Ecto neural progenitor cell (in vitro differentiated cells): Measurements from ENCODE around the gene AKAP6.
A peak's percentile ranks its signal among the peaks of the same experiment; 100 is the strongest.

Source experiments
- DNase-seq: peaks from one replicate; pipeline ENCODE4 v3.0.0-alpha.2; 2018; ENCODE audit warnings: low spot score

The AKAP6 gene, protein sequence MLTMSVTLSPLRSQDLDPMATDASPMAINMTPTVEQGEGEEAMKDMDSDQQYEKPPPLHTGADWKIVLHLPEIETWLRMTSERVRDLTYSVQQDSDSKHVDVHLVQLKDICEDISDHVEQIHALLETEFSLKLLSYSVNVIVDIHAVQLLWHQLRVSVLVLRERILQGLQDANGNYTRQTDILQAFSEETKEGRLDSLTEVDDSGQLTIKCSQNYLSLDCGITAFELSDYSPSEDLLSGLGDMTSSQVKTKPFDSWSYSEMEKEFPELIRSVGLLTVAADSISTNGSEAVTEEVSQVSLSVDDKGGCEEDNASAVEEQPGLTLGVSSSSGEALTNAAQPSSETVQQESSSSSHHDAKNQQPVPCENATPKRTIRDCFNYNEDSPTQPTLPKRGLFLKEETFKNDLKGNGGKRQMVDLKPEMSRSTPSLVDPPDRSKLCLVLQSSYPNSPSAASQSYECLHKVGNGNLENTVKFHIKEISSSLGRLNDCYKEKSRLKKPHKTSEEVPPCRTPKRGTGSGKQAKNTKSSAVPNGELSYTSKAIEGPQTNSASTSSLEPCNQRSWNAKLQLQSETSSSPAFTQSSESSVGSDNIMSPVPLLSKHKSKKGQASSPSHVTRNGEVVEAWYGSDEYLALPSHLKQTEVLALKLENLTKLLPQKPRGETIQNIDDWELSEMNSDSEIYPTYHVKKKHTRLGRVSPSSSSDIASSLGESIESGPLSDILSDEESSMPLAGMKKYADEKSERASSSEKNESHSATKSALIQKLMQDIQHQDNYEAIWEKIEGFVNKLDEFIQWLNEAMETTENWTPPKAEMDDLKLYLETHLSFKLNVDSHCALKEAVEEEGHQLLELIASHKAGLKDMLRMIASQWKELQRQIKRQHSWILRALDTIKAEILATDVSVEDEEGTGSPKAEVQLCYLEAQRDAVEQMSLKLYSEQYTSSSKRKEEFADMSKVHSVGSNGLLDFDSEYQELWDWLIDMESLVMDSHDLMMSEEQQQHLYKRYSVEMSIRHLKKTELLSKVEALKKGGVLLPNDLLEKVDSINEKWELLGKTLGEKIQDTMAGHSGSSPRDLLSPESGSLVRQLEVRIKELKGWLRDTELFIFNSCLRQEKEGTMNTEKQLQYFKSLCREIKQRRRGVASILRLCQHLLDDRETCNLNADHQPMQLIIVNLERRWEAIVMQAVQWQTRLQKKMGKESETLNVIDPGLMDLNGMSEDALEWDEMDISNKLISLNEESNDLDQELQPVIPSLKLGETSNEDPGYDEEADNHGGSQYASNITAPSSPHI (N-terminal part only)

GRCh38 chr14:32329146-32329545 is at the start of gene AKAP6:
Gene AKAP6, plus strand, starts transcription at chr14:32329298. Its CDS starts 104,196 bp downstream, at chr14:32433494.
- no peak for DNase-seq

DNA sequence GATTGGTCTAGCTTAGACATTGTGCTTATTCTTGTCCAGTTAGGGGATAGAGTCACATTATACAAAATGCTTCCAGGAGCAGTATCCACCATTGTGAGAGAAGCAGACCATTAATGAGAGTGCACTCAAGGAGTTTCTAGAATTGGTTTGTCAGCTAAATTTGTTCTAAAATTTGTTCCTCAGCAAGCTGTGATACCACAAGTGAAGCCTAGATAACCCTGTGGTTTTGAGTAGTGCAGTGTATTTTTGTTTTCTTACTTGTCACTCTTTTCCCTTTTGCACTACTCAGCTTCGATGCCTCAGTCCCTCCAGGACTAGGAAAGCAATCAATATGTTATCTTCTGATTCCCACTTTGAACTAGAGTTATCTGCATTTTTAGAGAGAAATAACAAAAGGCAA is 42.5 kb upstream of the AKAP6 start:
- DNase-seq: no peak

- DNase-seq: no peak
Observed at GRCh38 chr14:32296366-32296765, 32.7 kb upstream of the AKAP6 start.

GRCh38 chr14:32298346-32298745 is 30.8 kb upstream of the AKAP6 start:
- no peak for DNase-seq

DNA sequence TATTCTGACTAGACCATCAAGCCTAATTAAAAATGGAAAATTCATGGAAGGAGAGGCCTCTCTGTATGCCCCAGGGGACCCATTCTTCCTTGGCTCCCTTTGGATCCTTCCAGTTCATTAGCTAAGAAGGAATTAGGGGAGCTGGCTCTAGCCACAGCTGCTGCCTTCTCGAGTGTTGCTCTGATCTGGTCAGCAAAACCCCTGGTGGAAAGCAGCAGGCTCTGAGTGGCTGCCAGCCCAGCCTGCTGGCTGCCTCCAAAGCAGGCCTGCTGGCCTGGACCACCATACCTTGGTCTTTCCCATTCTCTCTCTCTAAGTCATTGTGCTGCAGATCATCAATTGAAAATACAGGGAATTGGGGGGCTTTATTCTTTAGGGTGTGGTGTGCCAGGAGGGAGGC is 29.0 kb upstream of the AKAP6 start:
- DNase-seq: peak; percentile 50

- DNase-seq: no peak
Observed at GRCh38 chr14:32303865-32304264, 25.2 kb upstream of the AKAP6 start.

DNA sequence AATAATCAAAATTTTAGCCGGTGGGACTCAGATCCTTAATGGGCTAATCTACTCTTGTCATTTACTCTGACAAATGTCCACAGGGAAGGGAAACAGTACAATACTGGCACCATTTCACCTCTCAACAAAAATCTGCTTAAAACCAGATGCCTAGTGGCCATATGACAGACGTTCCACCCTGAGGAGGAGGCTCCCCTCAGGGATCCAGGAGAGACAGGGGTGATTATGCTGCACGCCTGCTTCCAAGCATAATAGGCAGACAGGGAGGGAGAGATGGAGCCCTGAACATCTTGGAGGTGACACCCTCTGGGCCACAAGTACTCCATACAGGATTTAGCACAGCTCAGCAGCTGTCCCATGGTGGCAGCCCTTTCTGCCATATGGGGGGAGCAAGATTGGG is 24.8 kb upstream of the AKAP6 start:
- DNase-seq: no peak

DNA sequence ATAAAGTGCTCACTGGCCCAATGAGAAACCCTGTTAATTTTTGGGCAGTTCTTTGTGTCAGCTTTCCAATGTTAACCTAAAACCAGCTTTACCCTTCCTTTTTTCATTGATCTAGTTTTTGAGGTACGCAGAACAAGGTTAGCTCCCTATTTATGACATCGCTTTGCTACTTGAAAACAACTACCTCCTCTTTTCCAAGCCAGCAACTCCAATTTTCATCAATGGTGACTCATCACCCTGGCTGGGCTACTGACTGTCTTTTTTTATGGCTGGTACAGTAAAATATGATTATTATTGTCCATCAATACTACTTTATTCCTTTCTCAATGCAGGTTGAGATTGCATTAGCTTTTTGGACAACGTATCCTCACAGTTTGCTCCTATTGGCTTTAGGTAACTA is 22.5 kb upstream of the AKAP6 start:
- no peak for DNase-seq

DNA sequence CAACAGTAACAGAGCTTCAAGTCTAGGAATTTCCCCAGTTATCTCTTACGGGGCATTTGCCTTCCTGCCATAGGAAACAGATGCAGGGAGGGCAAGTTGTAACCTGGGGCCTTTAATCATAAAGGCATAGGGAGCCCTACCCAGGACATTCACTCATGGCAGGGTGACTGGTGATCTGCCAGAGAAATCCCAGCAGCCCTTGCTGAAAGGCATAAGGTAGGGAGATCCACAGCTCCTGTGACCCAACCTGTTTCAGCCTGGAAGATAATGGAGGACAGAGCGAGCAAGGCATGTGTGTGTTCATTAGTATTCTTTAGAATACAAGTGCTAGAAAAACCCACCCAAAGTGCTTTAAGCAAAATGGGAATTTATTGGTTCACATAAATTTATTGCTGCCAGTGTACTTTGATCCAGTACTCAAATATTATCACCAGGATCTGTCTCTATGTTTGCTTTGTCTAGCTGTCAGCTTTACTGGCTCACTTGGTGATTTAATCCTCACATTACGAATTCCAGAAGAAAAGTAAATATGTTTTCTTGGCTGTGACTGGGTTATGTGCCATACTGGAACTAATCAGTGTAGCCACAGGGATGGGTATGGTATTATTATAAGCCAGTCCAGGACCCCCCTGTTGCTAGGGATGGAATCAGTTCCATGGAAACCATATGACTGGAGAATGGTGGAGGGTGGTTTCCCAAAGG is 21.1 kb upstream of the AKAP6 start:
- no peak for DNase-seq

- no peak for DNase-seq
Observed at GRCh38 chr14:32310876-32311275, 18.2 kb upstream of the AKAP6 start.

DNA sequence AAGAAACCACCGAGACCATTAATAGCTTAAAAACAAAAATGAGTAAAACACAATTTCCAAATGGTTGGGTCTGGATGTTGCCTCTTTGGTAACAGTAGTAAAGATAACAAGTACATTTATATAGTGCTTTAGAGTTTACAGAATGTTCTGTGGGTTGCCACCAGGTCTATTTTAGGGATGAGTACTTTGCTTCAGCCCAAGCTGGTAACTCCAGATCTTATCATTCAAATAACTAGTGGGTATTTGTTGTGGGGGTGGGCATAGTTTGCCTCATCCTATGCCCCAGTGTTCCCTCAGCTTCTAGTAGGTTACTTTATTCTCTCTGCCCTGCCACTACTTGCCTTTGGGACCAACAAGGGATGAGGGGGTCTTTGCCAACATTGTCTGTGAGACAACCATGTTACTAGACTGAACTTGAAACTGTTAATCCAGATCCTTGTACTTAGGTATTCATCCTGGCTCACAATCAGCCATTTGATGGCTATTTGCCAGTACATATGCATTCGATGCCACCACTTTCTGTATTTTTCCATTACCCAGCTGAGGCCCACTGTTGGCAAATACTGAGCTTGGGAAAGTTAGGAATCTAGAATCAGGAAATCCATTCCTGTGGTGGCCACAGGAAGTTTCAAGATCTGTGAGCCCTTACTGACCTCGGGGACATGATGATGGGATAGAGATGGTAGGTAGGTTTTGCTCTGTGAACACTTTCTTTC is 17.6 kb upstream of the AKAP6 start:
- DNase-seq: no peak

DNA sequence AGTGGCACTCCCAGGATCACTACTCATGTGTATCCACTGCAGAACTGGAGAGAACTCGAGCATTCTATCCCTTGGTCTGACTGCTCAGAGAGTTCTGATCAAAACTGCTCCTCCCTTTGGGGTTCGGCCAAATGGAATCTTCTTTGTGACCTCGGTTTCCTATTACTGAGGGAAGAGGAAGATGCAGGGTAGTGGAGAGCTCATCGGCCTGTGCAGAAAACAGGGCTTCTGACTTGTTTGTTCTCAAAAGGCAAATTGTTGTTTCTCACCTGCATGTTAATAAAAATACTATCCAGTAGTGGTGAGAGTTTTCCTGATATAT is 17.1 kb upstream of the AKAP6 start:
- no peak for DNase-seq

DNA sequence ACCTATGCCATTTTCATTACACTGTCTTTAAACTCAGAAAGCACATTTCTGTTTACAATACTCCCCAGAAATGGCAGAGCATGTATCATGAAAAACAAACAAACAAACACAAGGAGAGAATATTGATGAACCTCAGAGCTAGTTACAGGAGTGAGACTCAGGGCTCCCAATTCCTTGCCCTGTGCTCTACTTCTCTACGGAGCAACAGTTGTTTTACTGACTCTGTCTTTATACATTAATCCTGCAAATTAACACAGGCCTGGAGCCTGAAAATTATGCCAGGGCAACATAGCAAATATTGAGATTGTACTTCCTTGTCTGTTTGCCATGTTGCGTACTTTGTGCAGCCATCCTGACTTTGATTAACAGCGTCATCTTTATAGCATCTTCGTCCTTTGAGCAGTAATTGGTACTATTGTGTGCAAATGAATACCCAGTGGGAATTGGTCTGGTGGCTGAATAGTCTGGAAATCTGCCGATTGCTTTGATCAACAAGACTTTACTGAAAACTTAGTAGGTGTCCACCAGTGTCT is 15.2 kb upstream of the AKAP6 start:
- no peak for DNase-seq

- DNase-seq: no peak
Observed at GRCh38 chr14:32318087-32318795, 10.9 kb upstream of the AKAP6 start.

- DNase-seq: no peak
Observed at GRCh38 chr14:32319368-32320049, 9.6 kb upstream of the AKAP6 start.

GRCh38 chr14:32324601-32325000 is 4.5 kb upstream of the AKAP6 start:
- no peak for DNase-seq

DNA sequence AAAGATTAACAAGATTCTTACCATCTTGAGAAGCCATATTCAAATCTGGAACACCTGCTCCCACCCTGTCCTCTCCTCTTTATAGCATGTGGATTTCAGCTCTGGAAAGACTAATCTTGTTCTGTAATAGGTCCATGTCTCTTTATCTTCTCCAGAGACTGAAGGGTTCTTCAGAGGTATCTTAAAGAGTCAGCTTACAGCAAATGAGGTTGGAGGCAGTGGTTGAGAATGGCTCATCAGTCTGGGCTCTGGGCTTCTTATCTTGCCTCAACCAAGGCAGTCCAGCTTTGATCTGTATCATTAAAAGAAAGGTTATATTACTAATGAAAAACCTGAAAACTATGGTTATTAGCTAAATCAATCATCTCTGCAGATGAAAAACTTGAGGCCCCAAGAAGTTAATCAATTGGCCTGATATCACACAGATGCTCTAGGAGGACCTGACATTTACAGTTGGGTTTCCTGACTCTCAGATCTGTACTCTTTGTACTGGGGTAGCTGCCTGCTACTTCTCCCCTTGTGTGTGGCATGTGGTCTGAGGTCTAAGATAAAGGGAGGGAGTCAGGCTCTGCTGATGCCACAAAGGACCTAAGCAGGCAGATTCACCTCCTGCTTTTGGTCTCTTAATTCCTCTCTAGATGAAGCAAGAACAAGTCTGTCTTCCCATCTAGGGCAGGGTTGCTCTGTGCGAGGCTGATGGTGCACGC is 1.7 kb upstream of the AKAP6 start:
- no peak for DNase-seq

DNA sequence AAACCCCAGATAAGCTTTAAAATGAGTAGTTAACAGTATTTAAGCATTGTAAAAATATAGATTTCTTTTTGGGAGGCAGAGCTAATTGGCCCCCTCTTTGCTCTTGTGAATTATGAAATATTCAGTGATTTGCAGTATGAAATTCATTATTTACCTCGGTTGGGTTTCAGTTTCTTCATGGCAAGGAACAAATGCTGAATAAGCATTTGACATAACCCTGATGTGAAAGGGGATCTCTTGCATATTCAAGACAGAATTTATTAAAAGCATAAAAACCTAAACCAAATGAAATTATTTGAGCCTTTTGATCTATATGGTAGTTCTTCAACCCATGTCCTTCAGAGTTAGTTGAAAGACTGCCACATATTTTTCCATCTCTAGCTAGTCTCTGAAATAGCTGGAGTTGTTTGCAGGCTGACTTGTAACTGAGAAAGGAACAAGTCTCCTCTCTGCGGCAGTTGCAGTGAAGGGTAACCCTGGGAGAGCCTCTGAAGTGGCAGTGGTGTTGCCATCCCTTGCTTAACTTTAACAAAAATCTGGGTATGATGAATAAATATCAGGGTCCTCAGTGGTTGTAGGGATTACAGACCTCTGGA is 690 bp downstream of the AKAP6 start:
- no peak for DNase-seq
